UCSD-AML1 (cell line): ENCODE data around the gene GGT6.
"Not testable (repeated sequence)": the region's sequence is repeated elsewhere in the genome, so short reads cannot be mapped to it uniquely, and the experiment has no call there.

Source experiments
- DNase-seq: peaks from one replicate; lab custom pipeline; 2025; ENCODE audit not compliant: unreplicated experiment; lab: John Stamatoyannopoulos, UW

GGT6 gene

GRCh38 chr17:4560421-4560820 is at the start of gene GGT6:
Gene GGT6 (minus strand): TSS chr17:4560577. CDS start chr17:4560521, 56 bp downstream.
- no peak for DNase-seq

DNA sequence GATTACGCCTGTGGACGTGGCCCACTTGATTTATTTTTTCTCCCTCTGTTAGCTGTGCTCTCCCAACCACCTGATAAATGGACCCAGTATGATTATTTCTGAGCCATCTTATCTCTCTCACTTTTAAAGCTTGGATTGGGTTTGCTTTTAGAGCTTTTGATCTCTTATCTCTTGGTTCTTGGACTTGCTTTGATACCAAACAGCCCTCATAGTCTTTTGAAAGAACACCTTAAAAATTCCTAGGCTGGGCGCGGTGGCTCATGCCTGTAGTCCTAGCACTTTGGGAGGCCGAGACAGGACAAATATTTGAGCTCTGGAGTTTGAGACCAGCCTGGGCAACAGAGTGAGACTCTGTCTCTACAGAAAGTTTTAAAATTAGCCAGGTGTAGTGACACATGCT is 49.8 kb upstream of the GGT6 start:
- DNase-seq: no peak

DNA sequence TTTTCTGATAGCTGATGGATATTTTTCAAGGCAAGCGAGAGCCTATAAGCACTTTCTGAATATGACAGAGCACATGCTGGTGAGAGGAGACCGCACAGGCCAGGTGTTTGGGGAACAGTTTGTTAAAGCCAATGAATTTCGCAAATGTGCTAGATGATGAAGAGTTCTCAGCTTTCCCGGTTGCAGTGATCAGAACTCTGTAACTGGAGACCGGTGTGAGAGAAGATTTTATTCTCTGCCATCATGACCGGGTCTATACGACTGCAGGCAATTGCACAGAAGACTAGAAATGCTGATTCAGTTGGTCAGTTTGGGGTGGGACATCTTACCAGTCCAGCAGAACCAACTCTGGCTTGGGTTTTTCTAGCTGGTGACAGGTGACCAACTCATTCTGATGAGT is 49.4 kb upstream of the GGT6 start:
- no peak for DNase-seq

DNA sequence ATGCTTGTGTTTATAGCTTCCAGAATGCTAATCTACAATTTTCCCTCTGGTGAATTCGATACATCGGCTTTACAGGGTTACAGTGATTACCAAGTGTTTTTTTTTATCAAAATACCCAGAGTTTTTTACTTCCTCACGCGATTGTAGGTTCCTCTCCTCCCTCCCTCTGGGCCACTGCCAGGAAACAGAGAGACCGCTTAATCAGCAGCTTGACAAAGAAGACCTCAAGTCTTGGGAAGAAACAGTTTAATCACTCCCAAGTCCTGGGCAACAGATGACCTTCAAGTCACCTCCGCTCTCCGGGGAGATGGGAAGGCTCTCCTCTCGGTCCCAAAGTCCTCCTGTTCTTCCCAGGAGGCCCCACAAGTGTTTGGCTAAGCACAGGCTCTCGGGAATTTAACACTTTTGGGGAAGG is 47.4 kb upstream of the GGT6 start:
- DNase-seq: peak; percentile 57

DNA sequence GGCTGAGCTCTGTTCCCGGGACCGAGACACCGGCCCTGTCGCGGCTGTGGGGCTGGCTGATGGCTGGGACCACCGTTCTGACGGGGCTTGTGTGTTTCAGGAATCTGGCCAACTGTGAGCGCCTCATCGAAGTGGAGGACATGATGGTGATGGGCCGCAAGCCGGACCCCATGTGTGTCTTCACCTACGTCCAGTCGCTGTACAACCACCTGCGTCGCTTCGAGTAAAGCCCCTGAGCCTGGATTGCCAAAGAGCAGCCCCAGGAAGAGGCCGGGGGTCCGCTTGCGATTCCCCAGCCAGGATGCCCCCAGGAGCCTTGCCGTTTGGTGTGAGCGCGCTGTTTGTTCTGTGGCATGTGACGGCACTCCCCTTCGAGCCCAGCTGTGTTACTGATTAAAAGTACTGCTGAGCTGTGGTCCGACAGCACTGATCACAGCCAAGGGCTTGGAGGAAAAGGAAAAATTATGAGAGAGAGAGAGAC is 46.9 kb upstream of the GGT6 start:
- no peak for DNase-seq

GRCh38 chr17:4605826-4606225 is 45.4 kb upstream of the GGT6 start:
- no peak for DNase-seq

DNA sequence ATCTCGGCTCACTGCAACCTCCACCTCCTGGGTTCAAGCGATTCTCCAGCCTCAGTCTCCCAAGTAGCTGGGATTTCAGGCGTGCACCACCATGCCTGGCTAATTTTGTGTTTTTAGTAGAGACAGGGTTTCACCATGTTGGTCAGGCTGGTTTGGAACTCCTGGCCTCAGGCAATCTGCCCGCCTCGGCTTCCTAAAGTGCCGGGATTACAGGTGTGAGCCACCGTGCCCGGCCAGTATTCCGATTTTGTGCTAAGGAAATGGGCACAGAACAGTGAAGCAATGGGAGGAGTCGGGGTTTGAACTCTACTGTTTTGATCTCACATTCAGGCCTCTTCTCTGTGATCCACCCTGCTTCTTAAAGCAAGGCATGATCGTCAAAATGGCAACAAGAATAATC is 44.4 kb upstream of the GGT6 start:
- DNase-seq: not testable (repeated sequence)

DNA sequence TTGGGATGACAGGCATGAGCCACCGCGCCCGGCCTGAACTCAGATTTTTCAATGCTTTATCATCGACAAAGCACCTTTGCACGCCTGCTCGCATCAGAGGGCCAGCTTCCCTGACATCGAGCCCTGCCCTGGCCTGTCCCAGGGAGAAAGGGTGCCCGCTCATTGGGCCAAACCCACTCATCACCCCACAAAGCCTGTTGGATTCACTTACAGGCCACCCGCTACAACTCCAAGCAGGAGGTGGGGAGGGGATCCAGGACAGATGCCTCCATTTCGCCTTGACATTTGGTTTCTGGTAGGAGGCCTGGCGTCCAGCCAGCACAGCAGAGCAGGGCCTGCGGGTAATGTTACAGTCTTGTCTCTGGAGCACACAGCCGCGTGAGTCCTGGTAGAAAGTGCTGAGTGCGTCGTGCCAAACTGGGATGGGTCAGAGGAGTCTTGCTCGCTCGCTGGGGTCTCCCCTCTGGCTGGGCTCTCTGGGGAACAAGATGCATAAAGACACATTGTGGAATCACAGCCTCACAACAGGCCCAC is 43.8 kb upstream of the GGT6 start:
- no peak for DNase-seq

GRCh38 chr17:4602041-4602440 is 41.7 kb upstream of the GGT6 start:
- no peak for DNase-seq

GRCh38 chr17:4601326-4601725 is 40.9 kb upstream of the GGT6 start:
- no peak for DNase-seq

GRCh38 chr17:4600563-4600962 is 40.2 kb upstream of the GGT6 start:
- no peak for DNase-seq

DNA sequence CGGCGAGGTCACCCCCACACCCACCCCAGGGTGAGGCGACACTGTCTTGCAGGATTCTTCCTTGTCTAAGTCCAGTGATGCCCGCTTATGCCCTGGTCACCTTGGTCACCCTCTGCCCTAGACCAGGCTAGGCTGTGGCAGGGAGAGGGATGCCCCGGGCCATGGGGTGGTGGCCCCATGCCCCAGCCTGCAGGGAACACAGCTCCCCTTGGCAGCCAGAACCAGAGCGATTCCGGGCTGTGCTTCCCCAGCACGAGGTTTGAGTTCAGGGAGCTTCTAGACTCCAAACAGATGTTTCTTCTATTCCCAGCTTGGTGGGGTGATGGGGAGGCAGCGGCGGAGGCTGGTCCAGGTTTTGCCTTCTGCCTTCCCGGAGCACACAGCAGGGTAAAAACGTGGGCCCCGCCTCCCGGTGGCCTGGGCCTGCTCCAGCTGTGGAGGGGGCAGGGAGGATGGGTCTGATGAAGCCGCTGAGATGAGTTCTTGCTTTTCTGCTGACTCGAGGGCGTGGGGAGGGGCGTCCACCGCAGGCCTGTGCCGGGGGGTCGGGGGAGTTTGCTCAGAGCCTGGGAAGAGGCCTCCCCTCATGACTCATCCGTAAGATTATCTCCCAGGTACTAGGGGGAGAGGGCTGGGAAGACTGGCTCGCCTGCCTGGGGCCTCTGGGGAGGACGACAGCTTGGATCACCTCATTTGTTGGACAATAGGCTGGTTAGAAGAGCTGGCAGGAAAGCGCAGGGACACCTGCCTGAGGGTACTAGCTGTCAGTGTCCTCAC is 39.3 kb upstream of the GGT6 start:
- no peak for DNase-seq

DNA sequence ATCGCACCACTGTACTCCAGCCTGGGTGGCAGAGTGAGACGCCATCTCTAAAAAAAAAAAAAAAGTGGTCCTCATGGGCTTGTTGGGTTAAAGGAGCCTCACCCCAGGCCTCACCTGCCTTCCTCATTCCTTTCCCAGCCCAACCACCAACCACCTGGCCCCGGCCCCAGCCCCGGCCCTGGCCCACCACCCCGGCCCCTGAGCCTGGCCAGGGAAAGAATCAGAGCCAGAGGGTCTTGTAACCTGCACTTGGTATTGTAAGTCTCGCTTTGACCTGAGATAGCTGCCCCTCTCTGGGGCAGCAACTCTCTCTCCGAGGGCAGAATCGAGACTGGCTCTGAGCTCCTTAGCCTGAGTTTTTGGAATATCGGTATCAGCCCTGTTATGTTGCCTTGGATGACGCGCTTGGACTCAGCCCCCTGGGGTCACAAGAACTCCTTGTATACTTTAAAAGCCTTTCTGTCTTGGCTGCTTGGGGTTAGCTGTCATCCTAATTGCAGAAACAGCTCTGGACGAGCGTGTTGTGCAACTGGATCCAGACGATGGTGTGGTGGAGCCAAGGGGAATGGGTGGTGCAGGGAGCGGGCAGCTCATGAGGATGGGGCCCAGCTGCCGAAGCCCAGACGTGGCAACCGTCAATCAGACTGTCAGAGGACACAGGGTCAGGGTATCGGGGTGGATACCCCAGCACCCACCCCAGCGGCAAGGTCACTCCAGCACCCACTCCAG is 38.6 kb upstream of the GGT6 start:
- no peak for DNase-seq

GRCh38 chr17:4597975-4598374 is 37.6 kb upstream of the GGT6 start:
- no peak for DNase-seq

DNA sequence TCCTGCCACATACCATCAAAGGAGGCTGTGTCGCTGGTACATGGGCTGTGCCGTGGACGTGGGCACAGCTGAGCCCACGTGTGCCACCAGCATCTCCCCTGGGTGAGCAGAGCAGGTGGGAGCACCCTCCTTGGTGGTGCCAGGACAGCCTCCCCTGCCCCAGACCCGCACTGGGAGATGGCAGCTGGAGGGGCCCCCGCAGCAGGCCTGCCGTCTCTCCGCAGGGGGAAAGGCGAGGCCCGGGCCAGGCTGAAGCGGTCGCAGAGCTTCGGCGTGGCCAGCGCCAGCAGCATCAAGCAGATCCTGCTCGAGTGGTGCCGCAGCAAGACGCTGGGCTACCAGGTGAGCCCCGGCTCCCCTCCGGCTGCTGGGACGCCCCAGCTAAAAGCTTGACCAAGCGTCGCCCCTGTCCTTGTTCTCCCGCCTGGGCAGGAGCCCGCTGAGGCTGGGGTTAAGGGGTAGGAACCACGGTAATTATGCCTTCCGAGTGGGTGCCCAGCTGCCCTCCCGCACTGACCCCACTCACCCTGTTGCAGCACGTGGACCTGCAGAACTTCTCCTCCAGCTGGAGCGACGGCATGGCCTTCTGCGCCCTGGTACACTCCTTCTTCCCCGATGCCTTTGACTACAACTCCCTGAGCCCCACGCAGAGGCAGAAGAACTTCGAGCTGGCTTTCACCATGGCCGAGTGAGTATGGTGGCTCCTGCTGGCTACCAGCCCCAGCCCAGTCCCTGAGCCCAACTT is 36.4 kb upstream of the GGT6 start:
- no peak for DNase-seq

- DNase-seq: not testable (repeated sequence)
Measured at GRCh38 chr17:4595685-4596342, 35.4 kb upstream of the GGT6 start.

GRCh38 chr17:4594931-4595684 is 34.7 kb upstream of the GGT6 start:
- DNase-seq: peak; percentile 73

DNA sequence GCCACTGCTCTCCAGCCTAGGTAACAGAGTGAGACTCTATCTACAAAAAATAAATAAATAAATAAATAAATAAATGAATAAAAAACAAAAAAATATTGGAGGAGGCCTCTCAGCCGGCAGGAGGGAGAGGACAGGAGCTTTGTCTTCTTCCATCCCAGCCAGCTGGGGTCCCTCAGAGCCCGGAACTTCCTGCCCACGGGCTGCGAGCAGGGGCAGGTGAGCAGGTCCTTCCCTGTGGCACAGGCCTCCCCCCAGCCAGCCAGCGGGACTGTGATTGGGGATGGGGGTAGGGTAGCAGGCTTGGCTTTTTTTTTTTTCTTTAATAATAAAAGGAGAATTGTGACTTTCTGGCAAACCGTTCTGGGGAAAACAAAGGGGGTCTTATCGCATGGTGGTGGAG is 34.0 kb upstream of the GGT6 start:
- DNase-seq: no peak

DNA sequence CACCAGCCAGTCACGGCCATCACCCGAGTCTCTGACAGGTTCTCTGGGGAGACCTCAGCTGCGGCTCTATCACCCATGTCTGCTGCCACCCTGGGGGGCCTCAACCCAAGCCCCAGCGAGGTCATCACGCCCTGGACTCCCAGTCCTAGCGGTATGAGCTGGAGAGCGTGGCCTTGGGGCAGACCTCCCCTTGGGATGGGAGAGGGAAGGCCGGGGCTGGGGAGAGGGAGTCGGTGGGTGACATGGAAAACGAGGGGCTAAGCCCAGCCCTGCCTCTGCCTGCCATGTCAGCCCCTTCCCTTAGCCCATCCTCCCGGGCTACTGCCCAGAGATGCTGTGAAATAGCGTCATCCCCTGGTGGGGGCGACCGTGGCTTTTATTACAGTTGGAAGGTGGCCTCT is 32.6 kb upstream of the GGT6 start:
- no peak for DNase-seq
